Kidney capillary endothelial cell (primary cell): ENCODE data around the gene FBXO28.

Experiments
- DNase-seq: peaks from one replicate; pipeline ENCODE4 v3.0.0-alpha.2; 2018; ENCODE audit warnings: low spot score

The FBXO28 gene

DNA sequence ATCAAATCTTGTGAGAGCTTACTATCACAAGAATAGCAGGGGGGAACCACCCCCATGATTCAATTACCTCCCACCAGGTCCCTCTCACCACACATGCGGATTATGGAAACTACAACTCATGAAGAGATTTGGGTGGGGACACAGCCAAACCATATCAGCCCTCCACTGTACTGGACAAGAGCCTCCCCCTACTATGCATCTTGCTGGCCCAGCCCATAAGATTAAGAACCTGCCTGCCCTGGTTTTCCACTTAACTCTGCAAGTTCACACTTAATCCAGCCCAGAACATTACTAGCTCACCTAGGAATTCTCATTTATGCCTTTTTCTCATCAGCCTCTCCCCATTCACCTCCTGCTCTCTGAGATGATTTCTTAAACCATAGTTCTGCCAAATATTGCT is 18.0 kb upstream of the FBXO28 start:
- no peak for DNase-seq

GRCh38 chr1:224096773-224097172 is 17.1 kb upstream of the FBXO28 start:
- DNase-seq, result no peak

GRCh38 chr1:224098007-224098406 is 15.9 kb upstream of the FBXO28 start:
- no peak for DNase-seq

DNA sequence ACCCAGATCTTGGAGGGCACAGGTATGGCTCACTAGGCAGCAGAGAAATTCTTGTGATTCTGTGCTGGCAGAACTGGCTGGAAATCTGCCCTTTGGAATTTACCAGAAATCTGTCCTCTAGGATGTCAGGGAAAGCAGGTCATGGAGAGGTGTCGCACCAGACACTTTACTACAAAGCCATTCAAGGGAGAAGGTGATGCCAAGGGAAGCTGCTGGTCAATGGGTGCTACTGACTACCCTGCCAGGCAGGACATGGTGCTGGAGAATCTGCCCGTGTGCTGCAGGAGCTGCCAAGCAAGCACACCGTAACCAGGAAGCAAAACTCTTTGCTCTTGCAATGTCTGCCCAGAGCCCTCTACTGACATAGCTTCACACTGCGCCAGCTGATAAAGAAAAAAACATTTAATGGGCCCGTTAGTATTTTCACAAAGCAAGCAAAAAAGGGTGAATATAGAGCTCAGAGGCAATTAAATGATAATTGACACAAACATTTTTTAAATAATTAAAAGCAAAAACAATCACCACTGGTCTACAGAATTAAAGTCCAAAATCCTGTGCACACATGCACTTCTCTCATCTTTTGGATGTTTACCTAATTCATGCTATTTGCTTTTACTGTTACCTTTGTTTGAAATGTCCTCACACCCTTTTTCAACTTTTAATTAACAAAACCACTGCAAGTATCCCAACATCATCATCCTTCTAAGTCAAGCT is 7.2 kb upstream of the FBXO28 start:
- peak; percentile 53 for DNase-seq

DNA sequence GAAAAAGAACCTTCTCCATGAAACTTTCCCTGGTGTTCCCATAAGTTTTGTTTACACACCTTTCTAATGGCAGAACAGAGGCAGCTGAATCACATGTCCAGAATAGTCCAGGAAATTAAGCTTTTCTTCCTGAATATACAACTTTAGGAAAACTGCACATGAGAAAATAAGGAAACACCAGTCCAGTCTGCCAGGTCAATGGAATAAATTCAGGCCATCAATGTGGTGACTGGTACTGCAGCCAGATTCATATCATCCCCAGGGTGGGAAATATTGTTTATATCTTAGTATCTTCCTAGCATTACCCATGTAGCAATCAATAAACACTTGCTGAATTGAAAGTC is 6.7 kb upstream of the FBXO28 start:
- no peak for DNase-seq

DNA sequence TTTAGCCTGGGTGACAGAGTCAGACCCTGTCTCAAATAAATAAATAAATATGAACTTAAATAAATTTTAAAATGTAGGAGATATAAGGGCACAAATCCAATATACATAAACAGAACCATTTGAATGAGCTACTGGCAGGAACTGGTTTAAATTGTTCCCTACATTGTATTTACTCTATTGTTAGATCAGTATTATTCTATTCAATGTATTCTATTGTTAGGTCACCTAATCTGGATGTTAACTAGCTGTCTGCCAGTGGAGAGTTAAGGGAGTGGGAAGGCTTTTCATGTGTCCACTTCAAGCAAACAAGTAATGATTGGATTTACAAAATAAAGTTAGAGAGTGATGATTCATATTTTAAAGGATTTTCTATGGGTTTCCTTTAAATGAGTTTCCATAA is 4.9 kb upstream of the FBXO28 start:
- DNase-seq, result no peak

- no peak for DNase-seq
These were observed 3.9 kb upstream of the FBXO28 start for GRCh38 chr1:224109981-224110380.

DNA sequence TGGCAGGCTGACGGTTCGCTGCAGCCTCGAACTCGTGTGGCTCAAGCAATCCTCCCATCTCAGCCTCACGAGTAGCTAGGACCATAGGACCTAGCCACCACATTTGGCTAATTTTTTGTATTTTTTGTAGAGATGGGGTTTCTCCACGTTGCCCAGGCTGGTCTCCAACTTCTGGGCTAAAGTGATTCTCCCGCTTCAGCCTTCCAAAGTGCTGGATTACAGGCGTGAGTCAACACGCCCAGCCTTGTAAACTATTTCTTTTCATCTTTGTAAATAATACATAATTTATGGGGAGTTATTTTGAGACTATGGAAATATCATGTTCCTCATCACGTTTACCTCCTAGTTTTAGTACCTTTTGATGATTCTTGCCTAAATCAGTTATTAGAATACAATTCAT is 906 bp upstream of the FBXO28 start:
- DNase-seq, result no peak

DNA sequence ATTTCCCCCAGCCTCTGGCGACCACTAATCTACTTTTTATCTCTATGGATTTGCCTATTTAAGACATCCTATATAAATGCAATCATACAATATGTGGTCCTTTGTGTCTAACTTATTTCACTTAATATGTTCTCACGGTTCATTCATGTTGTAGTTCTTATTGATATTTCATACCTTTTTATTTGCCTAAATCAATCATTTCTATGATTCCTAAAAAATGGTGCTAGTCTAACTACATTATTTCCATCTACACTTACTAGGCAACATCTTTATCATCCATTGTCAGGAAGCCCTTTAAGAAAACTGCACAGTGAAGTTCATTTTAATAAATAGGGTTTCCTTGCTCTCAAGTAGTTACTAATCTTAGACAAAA is 380 bp upstream of the FBXO28 start:
- no peak for DNase-seq

DNA sequence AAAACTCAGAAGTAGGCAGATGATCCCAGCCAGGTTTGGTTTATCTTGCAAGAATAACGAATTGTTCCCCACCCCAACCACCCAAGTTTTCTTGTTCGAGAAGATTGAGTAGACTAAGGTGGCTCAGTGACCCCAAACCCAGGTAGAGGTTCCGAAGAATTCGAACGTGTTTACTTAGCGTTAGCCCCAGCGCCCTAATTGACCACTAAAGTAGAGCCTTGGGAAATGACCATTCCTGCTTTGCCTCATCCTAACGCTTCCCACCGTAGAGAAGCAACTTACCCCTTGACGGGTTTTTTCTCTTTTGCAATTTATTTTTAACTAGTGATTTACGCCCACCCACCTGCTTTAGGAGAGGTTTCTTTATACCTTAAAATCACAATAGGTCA is 870 bp downstream of the FBXO28 start:
- DNase-seq, result no peak

DNA sequence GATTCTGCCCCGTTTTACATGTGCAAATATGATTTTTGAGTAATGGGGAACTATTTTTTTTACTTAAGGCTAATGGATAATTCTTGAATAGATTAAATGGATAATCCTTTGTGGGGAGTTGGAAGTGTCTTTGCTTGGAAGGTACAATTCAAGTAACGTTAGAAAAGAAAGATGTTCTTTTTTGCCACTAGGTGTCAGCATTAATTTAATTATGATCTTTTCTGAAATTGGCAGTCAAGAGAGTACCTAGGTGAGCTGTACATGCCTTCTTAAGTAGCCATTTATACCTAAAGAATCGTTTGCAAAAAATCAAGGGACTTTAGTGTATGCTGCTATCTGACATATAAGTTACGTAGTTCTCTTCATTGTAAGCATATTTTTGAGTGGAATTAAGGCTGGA is 2.2 kb downstream of the FBXO28 start:
- DNase-seq, result peak; percentile 77

GRCh38 chr1:224118688-224119087 is 4.8 kb downstream of the FBXO28 start:
- no peak for DNase-seq

DNA sequence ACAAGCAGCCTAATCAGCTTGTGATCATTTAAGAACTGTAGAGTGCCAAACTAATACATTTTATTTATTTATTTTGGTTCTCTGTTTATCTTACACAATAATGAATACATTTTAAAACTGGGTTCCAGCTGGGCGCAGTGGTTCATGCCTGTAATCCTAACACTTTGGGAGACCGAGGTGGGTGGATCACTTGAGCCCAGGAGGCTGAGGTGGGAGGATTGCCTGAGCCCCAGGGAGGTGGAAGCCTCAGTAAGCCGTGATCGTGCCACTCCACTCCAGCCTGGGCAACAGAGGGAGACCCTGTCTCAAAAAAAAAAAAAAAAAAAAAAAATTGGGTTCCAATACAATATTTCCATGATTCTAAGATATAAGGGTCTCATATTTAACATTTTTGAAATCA is 9.2 kb downstream of the FBXO28 start:
- no peak for DNase-seq

- DNase-seq, result no peak
These were observed 10.3 kb downstream of the FBXO28 start for GRCh38 chr1:224124220-224124619.

GRCh38 chr1:224127925-224128819 is 14.3 kb downstream of the FBXO28 start:
- no peak for DNase-seq

DNA sequence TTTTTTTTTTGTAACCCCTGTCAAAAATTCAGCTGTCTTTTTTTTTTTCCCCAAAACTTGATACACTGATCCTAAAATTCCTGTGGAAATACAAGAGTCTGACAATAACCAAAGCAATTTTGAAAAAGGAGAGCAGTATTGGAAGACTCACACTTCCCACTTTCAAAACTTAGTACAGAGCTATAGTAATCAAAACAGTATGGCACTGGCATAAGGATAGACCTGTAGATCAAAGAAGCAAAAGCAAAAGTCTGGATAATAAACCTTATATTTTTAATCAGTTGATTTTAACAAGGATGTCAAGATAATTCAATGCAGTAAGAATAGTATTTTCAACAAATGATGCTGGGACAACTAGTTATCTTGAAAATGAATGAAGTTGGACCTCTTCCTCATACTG is 17.3 kb downstream of the FBXO28 start:
- DNase-seq, result no peak

GRCh38 chr1:224132901-224133300 is 19.0 kb downstream of the FBXO28 start:
- DNase-seq, result no peak

- DNase-seq, result no peak
These were observed 19.9 kb downstream of the FBXO28 start for GRCh38 chr1:224133741-224134299.

- DNase-seq, result no peak
These were observed 23.6 kb downstream of the FBXO28 start for GRCh38 chr1:224137518-224137917.

GRCh38 chr1:224138198-224138597 is 24.3 kb downstream of the FBXO28 start:
- DNase-seq, result no peak

GRCh38 chr1:224141693-224142092 is 27.8 kb downstream of the FBXO28 start:
- no peak for DNase-seq

DNA sequence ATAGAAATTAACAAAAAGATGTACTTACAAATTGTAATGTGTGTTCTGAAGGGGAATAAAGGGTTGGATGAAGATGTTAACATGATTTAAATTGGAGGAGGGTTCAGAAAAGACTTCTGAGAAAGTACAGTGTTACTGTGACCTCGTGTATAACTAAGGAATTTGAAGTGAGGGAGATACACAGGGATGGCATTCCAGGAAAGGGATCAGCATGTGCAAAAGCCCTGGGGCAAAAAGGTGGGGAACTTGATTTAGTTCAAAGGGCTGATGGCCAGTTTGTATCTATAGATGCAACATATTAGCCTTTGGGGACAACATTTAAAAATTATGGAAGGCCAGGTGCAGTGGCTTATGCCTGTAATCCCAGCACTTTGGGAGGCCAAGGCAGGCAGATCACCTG is 35.8 kb downstream of the FBXO28 start:
- DNase-seq, result no peak

GRCh38 chr1:224151117-224151516 is 37.2 kb downstream of the FBXO28 start:
- DNase-seq, result no peak
